ENCODE measurements around the gene PSMB4. TPM values are rescaled to one million over a fixed set of nuclear protein-coding genes. Genes with fewer than 3 reads are reported as not detected.
"Not testable (repeated sequence)": the region's sequence is repeated elsewhere in the genome, so short reads cannot be mapped to it uniquely, and the experiment has no call there.

PSMB4 gene
- total RNA-seq, 4 donors from 2014 or later, result 192 to 245 (median 232) TPM

- no peaks in the 10 kb centered on the region for H3K4me1 ChIP-seq
- no peaks in the 10 kb centered on the region for H3K27me3 ChIP-seq
- no peak overlapping the region for H3K27ac ChIP-seq
- TF ChIP-seq POLR2A (IDR thresholded peaks at IDR 0.05) (no peak), EP300 (IDR thresholded peaks at IDR 0.05) (no peak), CTCF (IDR thresholded peaks at IDR 0.05) (no peak), POLR2AphosphoS5 (IDR thresholded peaks at IDR 0.05) (no peak)
- H3K4me3 ChIP-seq, result no peak overlapping the region
- no peak for ATAC-seq
- WGBS, 2 donors (ENCODE audit: low coverage in 1 of 2), result 87% methylated on average over 2 of the region's 3 CpGs; no CpG with 5 or more reads in 1 of the 2 donors
- H3K9me3 ChIP-seq, result no peaks in the 10 kb centered on the region
- peaks cover 3 to 98% of the 10 kb centered on the region in 2 donors for H3K36me3 ChIP-seq
Observed at GRCh38 chr1:151418081-151418480, 18.7 kb downstream of the PSMB4 start.

GRCh38 chr1:151419819-151420218 lies 20.4 kb downstream of the PSMB4 start:
- Histone ChIP-seq H3K36me3 (peaks cover 8 to 98% of the 10 kb centered on the region in 2 donors), H3K27ac (no peak overlapping the region), H3K27me3 (no peaks in the 10 kb centered on the region), H3K4me3 (no peak overlapping the region), H3K9me3 (no peaks in the 10 kb centered on the region), H3K4me1 (no peaks in the 10 kb centered on the region)
- 87 to 100% methylated on average over 3 of the region's 5 CpGs for WGBS, 2 donors (ENCODE audit: low coverage in 1 of 2)
- TF ChIP-seq CTCF (IDR thresholded peaks at IDR 0.05) (no peak), POLR2AphosphoS5 (IDR thresholded peaks at IDR 0.05) (no peak), POLR2A (IDR thresholded peaks at IDR 0.05) (no peak)
- no peak for ATAC-seq

- no peaks in the 10 kb centered on the region for H3K9me3 ChIP-seq
- no peak for TF ChIP-seq CTCF (IDR thresholded peaks at IDR 0.05)
- no peak for TF ChIP-seq EP300 (IDR thresholded peaks at IDR 0.05)
- TF ChIP-seq POLR2AphosphoS5 (IDR thresholded peaks at IDR 0.05), result no peak
- TF ChIP-seq POLR2A (IDR thresholded peaks at IDR 0.05), result no peak
- no peak overlapping the region for H3K4me3 ChIP-seq
- 55 to 60% methylated on average over 1 to 2 of the region's 2 CpGs for WGBS, 2 donors (ENCODE audit: low coverage in 1 of 2)
- H3K36me3 ChIP-seq, result peaks cover 19 to 100% of the 10 kb centered on the region in 2 donors
- H3K27me3 ChIP-seq, result no peaks in the 10 kb centered on the region
- H3K27ac ChIP-seq, result no peak overlapping the region
- no peak for ATAC-seq
- no peaks in the 10 kb centered on the region for H3K4me1 ChIP-seq
Observed at GRCh38 chr1:151425103-151425502, 25.7 kb downstream of the PSMB4 start.

- H3K27me3 ChIP-seq, result no peaks in the 10 kb centered on the region
- WGBS, 2 donors (ENCODE audit: low coverage in 1 of 2), result 80 to 91% methylated on average over 2 to 4 of the region's 7 CpGs
- no peak overlapping the region for H3K4me3 ChIP-seq
- no peaks in the 10 kb centered on the region for H3K9me3 ChIP-seq
- peaks cover 0 to 17% (median 0%) of the 10 kb centered on the region in 3 donors for H3K4me1 ChIP-seq
- no peak overlapping the region for H3K27ac ChIP-seq
- no peak for ATAC-seq
- TF ChIP-seq EP300 (IDR thresholded peaks at IDR 0.05) (no peak), POLR2AphosphoS5 (IDR thresholded peaks at IDR 0.05) (no peak), POLR2A (IDR thresholded peaks at IDR 0.05) (no peak), CTCF (IDR thresholded peaks at IDR 0.05) (no peak)
- peaks cover 16 to 77% of the 10 kb centered on the region in 2 donors for H3K36me3 ChIP-seq
Observed at GRCh38 chr1:151428068-151428467, 28.7 kb downstream of the PSMB4 start.

- ATAC-seq, H3K9me3 ChIP-seq, H3K4me3 ChIP-seq, H3K27me3 ChIP-seq: not testable (repeated sequence)
- WGBS, 2 donors (ENCODE audit: low coverage in 1 of 2), result 80 to 86% methylated on average over 1 to 5 of the region's 5 CpGs
- Histone ChIP-seq H3K36me3 (peaks cover 0 to 22% of the 10 kb centered on the region in 2 donors), H3K27ac (peak overlapping the region in 3 of 4 donors; percentile 20 to 62 (median 59)), H3K4me1 (peaks cover 0 to 71% (median 18%) of the 10 kb centered on the region in 3 donors)
Observed at GRCh38 chr1:151433827-151434226, 34.5 kb downstream of the PSMB4 start.

Measured in gastroesophageal sphincter (tissue), 4 donors.